ENCODE results near the gene GRK2.

- TF ChIP-seq CTCF (IDR thresholded peaks at IDR 0.05; ENCODE audit: low read depth, low read length): no peak
- TF ChIP-seq EZH2phosphoT487 (IDR thresholded peaks at IDR 0.05; ENCODE audit: low read depth): no peak
These were observed 34.6 kb downstream of the GRK2 start for GRCh38 chr11:67300756-67301312.
